KMS-11 (cell line): Measurements from ENCODE around the gene SLC22A14.

ENCODE experiments used
- H2AFZ ChIP-seq: fragments of 200-600 bp; sonication (generic); 2 replicates; pipeline ENCODE4 v1.6.1; 2016; ENCODE audit warnings: antibody characterized with exemption, mixed run types, low read depth
- H3K27ac ChIP-seq: fragments of 200-600 bp; sonication (generic); 2 replicates; pipeline ENCODE4 v1.6.1; 2016; ENCODE audit warnings: mild to moderate bottlenecking, mixed run types
- H3K27me3 ChIP-seq: fragments of 200-600 bp; sonication (generic); 2 replicates; pipeline ENCODE4 v1.6.1; 2017; ENCODE audit warnings: mild to moderate bottlenecking, low read depth, mixed run types, moderate library complexity; ENCODE audit not compliant: insufficient read depth
- H3K36me3 ChIP-seq: fragments of 200-600 bp; sonication (generic); 2 replicates; pipeline ENCODE4 v1.6.1; 2017; ENCODE audit warnings: mild to moderate bottlenecking, mixed run types; ENCODE audit not compliant: insufficient read depth
- H3K4me1 ChIP-seq: fragments of 200-600 bp; sonication (generic); 2 replicates; pipeline ENCODE4 v1.6.1; 2016; ENCODE audit warnings: mild to moderate bottlenecking, low read depth, mixed run types; ENCODE audit not compliant: poor library complexity, severe bottlenecking
- H3K4me2 ChIP-seq: fragments of 200-600 bp; sonication (generic); 2 replicates; pipeline ENCODE4 v1.7.0; 2016; ENCODE audit warnings: mild to moderate bottlenecking, mixed run types
- H3K4me3 ChIP-seq: fragments of 200-600 bp; sonication (generic); IDR thresholded peaks from 2 replicates; pipeline ENCODE4 v1.6.1; 2017; ENCODE audit warnings: low read depth, low read length, mixed read lengths; ENCODE audit not compliant: insufficient read depth
- H3K79me2 ChIP-seq: fragments of 200-600 bp; sonication (generic); 2 replicates; pipeline ENCODE4 v1.6.1; 2016; ENCODE audit warnings: low read depth, mixed run types; ENCODE audit not compliant: insufficient read depth
- H3K9ac ChIP-seq: fragments of 200-600 bp; sonication (generic); 2 replicates; pipeline ENCODE4 v1.6.1; 2016; ENCODE audit warnings: mild to moderate bottlenecking, mixed run types
- H4K20me1 ChIP-seq: fragments of 200-600 bp; sonication (generic); 2 replicates; pipeline ENCODE4 v1.6.1; 2016; ENCODE audit warnings: mild to moderate bottlenecking, mixed run types; ENCODE audit not compliant: insufficient read depth
- CTCF ChIP-seq: fragments of 200-600 bp; sonication (generic); conservative IDR thresholded peaks from 2 replicates; pipeline ENCODE4 v1.6.1; 2017; ENCODE audit warnings: low read depth, mild to moderate bottlenecking, antibody characterized with exemption, low read length, moderate library complexity, mixed read lengths

The SLC22A14 gene

GRCh38 chr3:38308456-38308855 lies 26.4 kb downstream of the SLC22A14 start:
- Histone ChIP-seq H3K79me2 (no peaks in the 10 kb centered on the region), H3K4me1 (no peaks in the 10 kb centered on the region), H2AFZ (no peak overlapping the region), H3K4me2 (no peak overlapping the region), H4K20me1 (no peaks in the 10 kb centered on the region), H3K9ac (no peak overlapping the region), H3K27ac (no peak overlapping the region), H3K27me3 (no peaks in the 10 kb centered on the region), H3K36me3 (no peaks in the 10 kb centered on the region), H3K4me3 (no peak overlapping the region)
- TF ChIP-seq CTCF: no peak

- no peak for TF ChIP-seq CTCF
- H3K79me2 ChIP-seq: no peaks in the 10 kb centered on the region
- H3K4me2 ChIP-seq: no peak overlapping the region
- no peak overlapping the region for H3K27ac ChIP-seq
- no peaks in the 10 kb centered on the region for H3K4me1 ChIP-seq
- H3K36me3 ChIP-seq: no peaks in the 10 kb centered on the region
- H2AFZ ChIP-seq: no peak overlapping the region
- no peak overlapping the region for H3K4me3 ChIP-seq
- no peaks in the 10 kb centered on the region for H4K20me1 ChIP-seq
- no peaks in the 10 kb centered on the region for H3K27me3 ChIP-seq
- no peak overlapping the region for H3K9ac ChIP-seq
Measured at GRCh38 chr3:38311476-38311875, 29.4 kb downstream of the SLC22A14 start.

- Histone ChIP-seq H3K36me3 (no peaks in the 10 kb centered on the region), H4K20me1 (no peaks in the 10 kb centered on the region), H2AFZ (no peak overlapping the region), H3K4me1 (no peaks in the 10 kb centered on the region), H3K4me2 (no peak overlapping the region), H3K27me3 (no peaks in the 10 kb centered on the region), H3K79me2 (no peaks in the 10 kb centered on the region), H3K9ac (no peak overlapping the region), H3K4me3 (no peak overlapping the region), H3K27ac (no peak overlapping the region)
- no peak for TF ChIP-seq CTCF
Measured at GRCh38 chr3:38311941-38312340, 29.8 kb downstream of the SLC22A14 start.

DNA sequence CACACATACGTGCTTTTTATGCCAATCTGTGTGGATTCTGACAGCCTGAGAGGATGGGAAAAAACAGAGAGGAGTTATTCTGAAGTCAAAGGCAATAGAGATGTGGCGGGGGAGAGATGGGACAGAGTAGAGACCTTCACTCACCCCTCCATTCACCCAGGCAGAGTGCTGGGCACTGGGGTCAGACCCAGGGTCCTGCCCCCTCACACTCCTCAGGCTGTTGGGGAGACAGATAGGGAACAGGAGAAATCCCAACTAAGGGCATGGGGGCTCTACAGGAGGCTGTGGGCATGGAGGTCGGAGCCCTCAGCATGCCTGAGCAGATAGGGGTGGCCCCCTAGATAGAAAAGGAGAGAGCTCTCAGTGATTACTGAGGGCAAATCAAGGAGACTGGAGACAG lies 30.3 kb downstream of the SLC22A14 start:
- Histone ChIP-seq H3K4me3 (no peak overlapping the region), H3K27ac (no peak overlapping the region), H4K20me1 (no peaks in the 10 kb centered on the region), H3K4me1 (no peaks in the 10 kb centered on the region), H3K4me2 (no peak overlapping the region), H3K9ac (no peak overlapping the region), H3K27me3 (no peaks in the 10 kb centered on the region), H3K79me2 (no peaks in the 10 kb centered on the region), H2AFZ (no peak overlapping the region), H3K36me3 (no peaks in the 10 kb centered on the region)
- no peak for TF ChIP-seq CTCF

- Histone ChIP-seq H3K4me2 (no peak overlapping the region), H3K4me3 (no peak overlapping the region), H2AFZ (no peak overlapping the region), H3K27ac (no peak overlapping the region), H3K79me2 (no peaks in the 10 kb centered on the region), H4K20me1 (no peaks in the 10 kb centered on the region), H3K36me3 (no peaks in the 10 kb centered on the region), H3K27me3 (no peaks in the 10 kb centered on the region), H3K9ac (no peak overlapping the region), H3K4me1 (no peaks in the 10 kb centered on the region)
- TF ChIP-seq CTCF: no peak
Measured at GRCh38 chr3:38313263-38313662, 31.2 kb downstream of the SLC22A14 start.
